HG03571 (cell line): ENCODE data around the gene LBH.

ENCODE experiments used
- ATAC-seq: cut with Tn5 transposase; IDR thresholded peaks from one replicate; pipeline ENCODE4 v1.9.1; 2021; ENCODE audit not compliant: unreplicated experiment

The LBH gene

GRCh38 chr2:30231212-30231995, at the start of gene LBH:
TSS of gene LBH (plus strand) at chr2:30231534. CDS start at chr2:30231739, 205 bp downstream.
- ATAC-seq: peak; percentile 53

- ATAC-seq: no peak
These were observed 47.3 kb upstream of the LBH start for GRCh38 chr2:30184035-30184434.

GRCh38 chr2:30185178-30185577, 46.2 kb upstream of the LBH start:
- ATAC-seq: no peak

- ATAC-seq: no peak
These were observed 43.0 kb upstream of the LBH start for GRCh38 chr2:30188292-30188691.

GRCh38 chr2:30190637-30191036, 40.7 kb upstream of the LBH start:
- ATAC-seq: no peak

GRCh38 chr2:30191107-30191506, 40.2 kb upstream of the LBH start:
- ATAC-seq: no peak

- no peak for ATAC-seq
These were observed 39.5 kb upstream of the LBH start for GRCh38 chr2:30191819-30192271.

GRCh38 chr2:30192314-30192713, 39.0 kb upstream of the LBH start:
- ATAC-seq: no peak

GRCh38 chr2:30193104-30193681, 38.1 kb upstream of the LBH start:
- no peak for ATAC-seq

- no peak for ATAC-seq
These were observed 36.9 kb upstream of the LBH start for GRCh38 chr2:30194421-30194820.

GRCh38 chr2:30195016-30195415, 36.3 kb upstream of the LBH start:
- ATAC-seq: no peak

- no peak for ATAC-seq
These were observed 33.7 kb upstream of the LBH start for GRCh38 chr2:30197570-30198192.

GRCh38 chr2:30201990-30202389, 29.3 kb upstream of the LBH start:
- no peak for ATAC-seq

- no peak for ATAC-seq
These were observed 28.2 kb upstream of the LBH start for GRCh38 chr2:30203156-30203555.

- ATAC-seq: no peak
These were observed 27.1 kb upstream of the LBH start for GRCh38 chr2:30204281-30204680.

GRCh38 chr2:30205456-30205855, 25.9 kb upstream of the LBH start:
- no peak for ATAC-seq

- ATAC-seq: no peak
These were observed 24.6 kb upstream of the LBH start for GRCh38 chr2:30206461-30207430.

- no peak for ATAC-seq
These were observed 22.9 kb upstream of the LBH start for GRCh38 chr2:30208453-30208852.

- ATAC-seq: no peak
These were observed 22.1 kb upstream of the LBH start for GRCh38 chr2:30209227-30209626.

GRCh38 chr2:30213326-30213725, 18.0 kb upstream of the LBH start:
- no peak for ATAC-seq

GRCh38 chr2:30213907-30214463, 17.3 kb upstream of the LBH start:
- no peak for ATAC-seq
